HepG2 (cell line): Measurements from ENCODE around the gene FAM170B. TPM values are rescaled to one million over a fixed set of nuclear protein-coding genes. Genes with fewer than 3 reads are reported as not detected.

Experiments used
- ATAC-seq: fragments of 200-7000 bp; cut with Tn5 transposase; 3 replicates; pipeline ENCODE4 v1.9.1; 2020; ENCODE audit warnings: mild to moderate bottlenecking, moderate library complexity
- BruUV-seq: library from RNA; stranded (reverse); fragments of 400-500 nt; replicated peaks from 2 replicates; lab custom pipeline; 2021; lab: Mats Ljungman, UMichigan
- CTCF ChIA-PET: fragments of 300-600 bp; formaldehyde crosslinking; extraction: SDS; loops from one replicate; lab custom pipeline; 2021; ENCODE audit warnings: low total read pairs, inconsistent platforms, low intra/inter-chr PET ratio; lab: Yijun Ruan, JAX
- POLR2A ChIA-PET: fragments of 350-600 bp; sonication (Branson Sonifier 250); formaldehyde crosslinking; loops from one replicate; lab custom pipeline; 2020; ENCODE audit warnings: antibody characterized with exemption, inconsistent platforms; lab: Yijun Ruan, JAX
- DNase-seq: peaks from one replicate; pipeline ENCODE4 v3.0.0-alpha.2; 2015; ENCODE audit warnings: low spot score
- FAIRE-seq: peaks from 3 replicates; lab custom pipeline; 2011; peaks lifted over from hg19 to GRCh38; lab: Jason Lieb, UNC
- H2AFZ ChIP-seq: one replicate; pipeline ENCODE4 v1.6.1; 2011; ENCODE audit warnings: low read length, inconsistent platforms
- H3K27ac ChIP-seq: fragments of 300-600 bp; 3 replicates; pipeline ENCODE4 v1.8.0; 2011; ENCODE audit warnings: mixed run types, mild to moderate bottlenecking, mixed read lengths, low read length, inconsistent platforms; ENCODE audit not compliant: insufficient read depth; ENCODE audit errors: extremely low read length
- H3K27me3 ChIP-seq, 2 experiments: fragments of 200-600 bp in 1 of 2; 2 replicates in 1 of 2; 3 replicates in 1 of 2; pipeline versions ENCODE4 v1.6.0 to v1.8.0; 2011; ENCODE audit warnings: low read length in 2 of 2, mild to moderate bottlenecking in 2 of 2, moderate library complexity in 2 of 2, inconsistent platforms in 1 of 2; ENCODE audit not compliant: insufficient read depth in 2 of 2, control insufficient read depth in 1 of 2
- H3K36me3 ChIP-seq, 2 experiments: fragments of 200-600 bp in 1 of 2; replicated peaks in 1 of 2; 2 replicates in 1 of 2; 3 replicates in 1 of 2; pipeline versions ENCODE4 v1.5.1 to v1.8.0; 2011; ENCODE audit warnings: low read length in 2 of 2, inconsistent platforms in 1 of 2; ENCODE audit not compliant: insufficient read depth in 2 of 2, control insufficient read depth in 1 of 2
- H3K4me1 ChIP-seq: 2 replicates; pipeline ENCODE4 v1.5.1; 2012; ENCODE audit warnings: low read length, inconsistent platforms; ENCODE audit not compliant: insufficient read depth
- H3K4me2 ChIP-seq: 2 replicates; pipeline ENCODE4 v1.6.0; 2011; ENCODE audit warnings: low read depth, low read length, inconsistent platforms
- H3K4me3 ChIP-seq, 3 experiments: fragments of 200-600 bp in 1 of 3; sonication (generic), shearing (Covaris generic) in 1 of 3; replicated peaks in 1 of 3; 2 replicates each; pipeline ENCODE4 v1.5.1; 2011 to 2016; ENCODE audit warnings: low read length in 3 of 3, inconsistent platforms in 2 of 3, low read depth in 2 of 3, mild to moderate bottlenecking in 2 of 3, control low read depth in 1 of 3, mixed read lengths in 1 of 3; ENCODE audit not compliant: insufficient read depth in 1 of 3
- H3K79me2 ChIP-seq: one replicate; pipeline ENCODE4 v1.6.1; 2011; ENCODE audit warnings: low read length, inconsistent platforms; ENCODE audit not compliant: insufficient read depth
- H3K9ac ChIP-seq: 2 replicates; pipeline ENCODE4 v1.6.0; 2011; ENCODE audit warnings: mild to moderate bottlenecking, low read depth, low read length, inconsistent platforms; ENCODE audit not compliant: insufficient read depth
- H3K9me3 ChIP-seq: 2 replicates; pipeline ENCODE4 v1.5.1; 2012; ENCODE audit warnings: mild to moderate bottlenecking, low read length
- H4K20me1 ChIP-seq: 2 replicates; pipeline ENCODE4 v1.6.0; 2011; ENCODE audit warnings: inconsistent platforms, mild to moderate bottlenecking, low read length, moderate library complexity; ENCODE audit not compliant: insufficient read depth
- AKAP8 ChIP-seq: sonication (generic); formaldehyde crosslinking; IDR thresholded peaks from 2 replicates; pipeline ENCODE4 v1.5.1; 2020; ENCODE audit warnings: mild to moderate bottlenecking, missing genetic modification reagents
- CC2D1A ChIP-seq: sonication (generic); formaldehyde crosslinking; IDR thresholded peaks from 2 replicates; pipeline ENCODE4 v1.8.1; 2023; ENCODE audit warnings: mild to moderate bottlenecking, missing genetic modification reagents
- HIC2 ChIP-seq: sonication (generic); formaldehyde crosslinking; IDR thresholded peaks from 2 replicates; pipeline ENCODE4 v1.9.0; 2022; ENCODE audit warnings: low read depth, missing genetic modification reagents
- IKZF4 ChIP-seq: sonication (generic); formaldehyde crosslinking; IDR thresholded peaks from 2 replicates; pipeline ENCODE4 v1.5.1; 2020; ENCODE audit warnings: borderline replicate concordance, mild to moderate bottlenecking, low read depth, missing genetic modification reagents; ENCODE audit errors: not compliant biosample characterization
- POLR2A ChIP-seq, 2 experiments: IDR thresholded peaks; 2 replicates each; pipeline ENCODE4 v1.6.1; 2011; ENCODE audit warnings: low read depth in 2 of 2, low read length in 2 of 2, mild to moderate bottlenecking in 1 of 2, moderate library complexity in 1 of 2; ENCODE audit not compliant: insufficient read depth in 1 of 2
- SALL2 ChIP-seq: sonication (generic); formaldehyde crosslinking; IDR thresholded peaks from 2 replicates; pipeline ENCODE4 v1.8.1; 2023; ENCODE audit warnings: mild to moderate bottlenecking, missing genetic modification reagents, inconsistent platforms
- TFDP1 ChIP-seq: IDR thresholded peaks from 2 replicates; pipeline ENCODE4 v1.6.1; 2016; ENCODE audit warnings: missing compliant biosample characterization, missing genetic modification reagents, borderline replicate concordance
- TOE1 ChIP-seq: sonication (generic); formaldehyde crosslinking; IDR thresholded peaks from 2 replicates; pipeline ENCODE4 v1.4.0; 2020; ENCODE audit warnings: mild to moderate bottlenecking, missing genetic modification reagents
- ZNF292 ChIP-seq: sonication (generic); formaldehyde crosslinking; IDR thresholded peaks from 2 replicates; pipeline ENCODE4 v1.8.1; 2022; ENCODE audit warnings: mild to moderate bottlenecking, low read depth, missing genetic modification reagents, borderline replicate concordance
- ZNF574 ChIP-seq: sonication (generic); formaldehyde crosslinking; IDR thresholded peaks from 2 replicates; pipeline ENCODE4 v1.4.0; 2020; ENCODE audit warnings: missing genetic modification reagents
- WGBS: methylation state at CpG from one replicate; pipeline ENCODE4 v1.1.6; 2017; ENCODE audit warnings: low lambda C conversion rate; 5-methylcytosine and 5-hydroxymethylcytosine counted together
- in situ Hi-C: cut with HindIII; loops from 2 replicates; pipeline ENCODE4 v1.10.0; 2017; ENCODE audit warnings: low pct_unique_long_range_greater_than_20kb; ENCODE audit not compliant: extremely low pct_ligation_motif_present
- intact Hi-C: fragments of 100-400 bp; cut with micrococcal nuclease; formaldehyde crosslinking; loops from one replicate; pipeline ENCODE4 v1.10.0; 2022; ENCODE audit not compliant: unreplicated experiment
- polyA plus RNA-seq, 8 experiments: library from polyadenylated mRNA; depleted of rRNA in 3 of 8; stranded (reverse) in 7 of 8; unstranded in 1 of 8; fragments of >200 nt; fragmentation: Illumina TruSeq in 4 of 8; extraction: Trizol in 4 of 8; gene quantifications; 2 replicates each; pipeline versions ENCODE4 v1.2.1 to v1.2.3, GENCODE V29; 2011 to 2016; ENCODE audit warnings: low read depth in 4 of 8, missing spikeins in 1 of 8, mixed read lengths in 1 of 8; ENCODE audit not compliant: insufficient read depth in 1 of 8
- total RNA-seq, 5 experiments: library from RNA; depleted of rRNA; stranded (reverse); fragments of >200 nt; fragmentation: Illumina TruSeq; extraction: Trizol; gene quantifications; 2 replicates each; pipeline ENCODE4 v1.2.3, GENCODE V29; 2016; ENCODE audit warnings: low read depth in 1 of 5

The FAM170B gene
- total and polyA plus RNA-seq, 2 of the 13 experiments (the other 11 are each of a cell fraction or from before 2014, with no cell fraction given): not detected

GRCh38 chr10:49132362-49132737 is 1.5 kb downstream of the FAM170B start:
- Histone ChIP-seq H3K36me3 (no peaks in the 10 kb centered on the region), H3K79me2 (no peaks in the 10 kb centered on the region), H3K4me2 (no peak overlapping the region), H3K4me1 (no peaks in the 10 kb centered on the region), H3K4me3 (no peak overlapping the region), H3K27ac (no peak overlapping the region), H3K27me3 (no peaks in the 10 kb centered on the region; a peak in 2 of 5 replicates), H3K9me3 (no peaks in the 10 kb centered on the region), H2AFZ (no peak overlapping the region), H4K20me1 (no peaks in the 10 kb centered on the region), H3K9ac (no peak overlapping the region)
- ATAC-seq (no peak), FAIRE-seq (no peak), DNase-seq (no peak)
- ChIA-PET POLR2A (no interaction called here), CTCF (no interaction called here)
- intact Hi-C loops (no loop called here), in situ Hi-C loops (no loop called here)
- 50% methylated on average over 1 of the region's 2 CpGs for WGBS
- BruUV-seq: no TSS peak
- no peak for TF ChIP-seq IKZF4
- TF ChIP-seq ZNF574 (CRISPR knock-in tag): no peak
- no peak for TF ChIP-seq TFDP1 (CRISPR knock-in tag)
- no peak for TF ChIP-seq HIC2
- TF ChIP-seq AKAP8 (CRISPR knock-in tag): no peak
- TF ChIP-seq TOE1 (CRISPR knock-in tag): no peak
- TF ChIP-seq POLR2A (IDR thresholded peaks at IDR 0.05; ENCODE audit: insufficient read depth in 1 of 2, low read depth in 2 of 2, low read length in 2 of 2): no peak
- no peak for TF ChIP-seq ZNF292
- TF ChIP-seq SALL2 (CRISPR knock-in tag): no peak
- no peak for TF ChIP-seq CC2D1A (CRISPR knock-in tag)
